HepG2 (cell line): ENCODE results near the gene MTHFD1L. TPM values are rescaled to one million over a fixed set of nuclear protein-coding genes. Genes with fewer than 3 reads are reported as not detected.

Source experiments
- ATAC-seq: fragments of 200-7000 bp; cut with Tn5 transposase; 3 replicates; pipeline ENCODE4 v1.9.1; 2020; ENCODE audit warnings: mild to moderate bottlenecking, moderate library complexity
- BruUV-seq: library from RNA; stranded (reverse); fragments of 400-500 nt; replicated peaks from 2 replicates; lab custom pipeline; 2021; lab: Mats Ljungman, UMichigan
- CTCF ChIA-PET: fragments of 300-600 bp; formaldehyde crosslinking; extraction: SDS; loops from one replicate; lab custom pipeline; 2021; ENCODE audit warnings: low total read pairs, inconsistent platforms, low intra/inter-chr PET ratio; lab: Yijun Ruan, JAX
- POLR2A ChIA-PET: fragments of 350-600 bp; sonication (Branson Sonifier 250); formaldehyde crosslinking; loops from one replicate; lab custom pipeline; 2020; ENCODE audit warnings: antibody characterized with exemption, inconsistent platforms; lab: Yijun Ruan, JAX
- DNase-seq: peaks from one replicate; pipeline ENCODE4 v3.0.0-alpha.2; 2015; ENCODE audit warnings: low spot score
- FAIRE-seq: peaks from 3 replicates; lab custom pipeline; 2011; peaks lifted over from hg19 to GRCh38; lab: Jason Lieb, UNC
- H2AFZ ChIP-seq: one replicate; pipeline ENCODE4 v1.6.1; 2011; ENCODE audit warnings: low read length, inconsistent platforms
- H3K27ac ChIP-seq: fragments of 300-600 bp; 3 replicates; pipeline ENCODE4 v1.8.0; 2011; ENCODE audit warnings: mixed run types, mild to moderate bottlenecking, mixed read lengths, low read length, inconsistent platforms; ENCODE audit not compliant: insufficient read depth; ENCODE audit errors: extremely low read length
- H3K27me3 ChIP-seq, 2 experiments: fragments of 200-600 bp in 1 of 2; 2 replicates in 1 of 2; 3 replicates in 1 of 2; pipeline versions ENCODE4 v1.6.0 to v1.8.0; 2011; ENCODE audit warnings: low read length in 2 of 2, mild to moderate bottlenecking in 2 of 2, moderate library complexity in 2 of 2, inconsistent platforms in 1 of 2; ENCODE audit not compliant: insufficient read depth in 2 of 2, control insufficient read depth in 1 of 2
- H3K36me3 ChIP-seq, 2 experiments: fragments of 200-600 bp in 1 of 2; replicated peaks in 1 of 2; 2 replicates in 1 of 2; 3 replicates in 1 of 2; pipeline versions ENCODE4 v1.5.1 to v1.8.0; 2011; ENCODE audit warnings: low read length in 2 of 2, inconsistent platforms in 1 of 2; ENCODE audit not compliant: insufficient read depth in 2 of 2, control insufficient read depth in 1 of 2
- H3K4me1 ChIP-seq: 2 replicates; pipeline ENCODE4 v1.5.1; 2012; ENCODE audit warnings: low read length, inconsistent platforms; ENCODE audit not compliant: insufficient read depth
- H3K4me2 ChIP-seq: 2 replicates; pipeline ENCODE4 v1.6.0; 2011; ENCODE audit warnings: low read depth, low read length, inconsistent platforms
- H3K4me3 ChIP-seq, 3 experiments: fragments of 200-600 bp in 1 of 3; sonication (generic), shearing (Covaris generic) in 1 of 3; replicated peaks in 1 of 3; 2 replicates each; pipeline ENCODE4 v1.5.1; 2011 to 2016; ENCODE audit warnings: low read length in 3 of 3, inconsistent platforms in 2 of 3, low read depth in 2 of 3, mild to moderate bottlenecking in 2 of 3, control low read depth in 1 of 3, mixed read lengths in 1 of 3; ENCODE audit not compliant: insufficient read depth in 1 of 3
- H3K79me2 ChIP-seq: one replicate; pipeline ENCODE4 v1.6.1; 2011; ENCODE audit warnings: low read length, inconsistent platforms; ENCODE audit not compliant: insufficient read depth
- H3K9ac ChIP-seq: 2 replicates; pipeline ENCODE4 v1.6.0; 2011; ENCODE audit warnings: mild to moderate bottlenecking, low read depth, low read length, inconsistent platforms; ENCODE audit not compliant: insufficient read depth
- H3K9me3 ChIP-seq: 2 replicates; pipeline ENCODE4 v1.5.1; 2012; ENCODE audit warnings: mild to moderate bottlenecking, low read length
- H4K20me1 ChIP-seq: 2 replicates; pipeline ENCODE4 v1.6.0; 2011; ENCODE audit warnings: inconsistent platforms, mild to moderate bottlenecking, low read length, moderate library complexity; ENCODE audit not compliant: insufficient read depth
- ARNTL ChIP-seq: sonication (generic); formaldehyde crosslinking; IDR thresholded peaks from 2 replicates; pipeline ENCODE4 v1.4.0; 2020; ENCODE audit warnings: mild to moderate bottlenecking, missing genetic modification reagents
- DNMT1 ChIP-seq: sonication (generic); formaldehyde crosslinking; IDR thresholded peaks from 2 replicates; pipeline ENCODE4 v1.5.1; 2020; ENCODE audit warnings: mild to moderate bottlenecking, missing genetic modification reagents
- GFI1 ChIP-seq: sonication (generic); formaldehyde crosslinking; IDR thresholded peaks from 2 replicates; pipeline ENCODE4 v1.5.0; 2020; ENCODE audit warnings: missing genetic modification reagents, mild to moderate bottlenecking, borderline replicate concordance
- MAFK ChIP-seq, 2 experiments: IDR thresholded peaks in 1 of 2; conservative IDR thresholded peaks in 1 of 2; 2 replicates each; pipeline ENCODE4 v1.6.1; 2011; ENCODE audit warnings: improper control_type of control experiment in 2 of 2, low read length in 2 of 2
- PLSCR1 ChIP-seq: sonication (generic); formaldehyde crosslinking; IDR thresholded peaks from 2 replicates; pipeline ENCODE4 v1.5.0; 2020; ENCODE audit warnings: missing genetic modification reagents, mild to moderate bottlenecking, borderline replicate concordance
- SALL2 ChIP-seq: sonication (generic); formaldehyde crosslinking; IDR thresholded peaks from 2 replicates; pipeline ENCODE4 v1.8.1; 2023; ENCODE audit warnings: mild to moderate bottlenecking, missing genetic modification reagents, inconsistent platforms
- ZBTB2 ChIP-seq: sonication (generic); formaldehyde crosslinking; IDR thresholded peaks from 2 replicates; pipeline ENCODE4 v1.8.0; 2022; ENCODE audit warnings: low read depth, missing genetic modification reagents
- ZNF430 ChIP-seq: sonication (generic); formaldehyde crosslinking; IDR thresholded peaks from 2 replicates; pipeline ENCODE4 v1.9.0; 2021; ENCODE audit warnings: mild to moderate bottlenecking, missing genetic modification reagents
- ZNF446 ChIP-seq: sonication (generic); formaldehyde crosslinking; IDR thresholded peaks from 2 replicates; pipeline ENCODE4 v1.5.0; 2020; ENCODE audit warnings: mild to moderate bottlenecking, missing genetic modification reagents
- ZNF558 ChIP-seq: sonication (generic); formaldehyde crosslinking; IDR thresholded peaks from 2 replicates; pipeline ENCODE4 v1.9.0; 2022; ENCODE audit warnings: mild to moderate bottlenecking, missing genetic modification reagents, borderline replicate concordance
- WGBS: methylation state at CpG from one replicate; pipeline ENCODE4 v1.1.6; 2017; ENCODE audit warnings: low lambda C conversion rate; 5-methylcytosine and 5-hydroxymethylcytosine counted together
- in situ Hi-C: cut with HindIII; loops from 2 replicates; pipeline ENCODE4 v1.10.0; 2017; ENCODE audit warnings: low pct_unique_long_range_greater_than_20kb; ENCODE audit not compliant: extremely low pct_ligation_motif_present
- intact Hi-C: fragments of 100-400 bp; cut with micrococcal nuclease; formaldehyde crosslinking; loops from one replicate; pipeline ENCODE4 v1.10.0; 2022; ENCODE audit not compliant: unreplicated experiment
- polyA plus RNA-seq, 8 experiments: library from polyadenylated mRNA; depleted of rRNA in 3 of 8; stranded (reverse) in 7 of 8; unstranded in 1 of 8; fragments of >200 nt; fragmentation: Illumina TruSeq in 4 of 8; extraction: Trizol in 4 of 8; gene quantifications; 2 replicates each; pipeline versions ENCODE4 v1.2.1 to v1.2.3, GENCODE V29; 2011 to 2016; ENCODE audit warnings: low read depth in 4 of 8, missing spikeins in 1 of 8, mixed read lengths in 1 of 8; ENCODE audit not compliant: insufficient read depth in 1 of 8
- total RNA-seq, 5 experiments: library from RNA; depleted of rRNA; stranded (reverse); fragments of >200 nt; fragmentation: Illumina TruSeq; extraction: Trizol; gene quantifications; 2 replicates each; pipeline ENCODE4 v1.2.3, GENCODE V29; 2016; ENCODE audit warnings: low read depth in 1 of 5
- TF ChIP-seq, protein P1 (sequence below): sonication (generic); formaldehyde crosslinking; IDR thresholded peaks from 2 replicates; pipeline ENCODE4 v1.4.0; 2020; ENCODE audit warnings: missing genetic modification reagents
- TF ChIP-seq, protein P2 (sequence below): IDR thresholded peaks from 2 replicates; pipeline ENCODE4 v1.6.1; 2016

Gene MTHFD1L
- total and polyA plus RNA-seq, 2 of the 13 experiments (the other 11 are each of a cell fraction or from before 2014, with no cell fraction given) = 24.0 to 39.6 TPM

DNA sequence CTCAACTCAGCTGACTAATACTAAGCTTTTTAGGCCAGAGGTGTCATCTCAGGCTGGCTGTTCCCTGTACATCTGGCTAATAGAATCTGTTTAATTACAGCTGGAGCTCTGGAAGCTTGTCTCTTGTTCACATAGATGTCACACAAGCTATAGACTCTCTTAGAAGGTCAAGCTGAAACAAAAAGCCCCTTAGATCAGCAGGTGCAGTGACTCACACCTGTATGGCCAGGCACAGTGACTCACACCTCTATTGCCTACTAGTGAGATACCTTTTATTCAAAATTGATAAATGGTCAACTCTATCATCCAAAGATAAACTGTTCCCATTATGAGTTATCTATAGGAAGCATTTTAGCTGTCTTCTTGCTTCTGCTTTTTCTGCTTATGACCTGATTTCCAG, 29.9 kb upstream of the MTHFD1L start (continued):
- TF ChIP-seq, protein P1, sequence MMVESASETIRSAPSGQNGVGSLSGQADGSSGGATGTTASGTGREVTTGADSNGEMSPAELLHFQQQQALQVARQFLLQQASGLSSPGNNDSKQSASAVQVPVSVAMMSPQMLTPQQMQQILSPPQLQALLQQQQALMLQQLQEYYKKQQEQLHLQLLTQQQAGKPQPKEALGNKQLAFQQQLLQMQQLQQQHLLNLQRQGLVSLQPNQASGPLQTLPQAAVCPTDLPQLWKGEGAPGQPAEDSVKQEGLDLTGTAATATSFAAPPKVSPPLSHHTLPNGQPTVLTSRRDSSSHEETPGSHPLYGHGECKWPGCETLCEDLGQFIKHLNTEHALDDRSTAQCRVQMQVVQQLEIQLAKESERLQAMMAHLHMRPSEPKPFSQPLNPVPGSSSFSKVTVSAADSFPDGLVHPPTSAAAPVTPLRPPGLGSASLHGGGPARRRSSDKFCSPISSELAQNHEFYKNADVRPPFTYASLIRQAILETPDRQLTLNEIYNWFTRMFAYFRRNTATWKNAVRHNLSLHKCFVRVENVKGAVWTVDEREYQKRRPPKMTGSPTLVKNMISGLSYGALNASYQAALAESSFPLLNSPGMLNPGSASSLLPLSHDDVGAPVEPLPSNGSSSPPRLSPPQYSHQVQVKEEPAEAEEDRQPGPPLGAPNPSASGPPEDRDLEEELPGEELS (CRISPR knock-in tag) = no peak
- TF ChIP-seq ARNTL (CRISPR knock-in tag) (no peak), ZBTB2 (CRISPR knock-in tag) (no peak), ZNF558 (no peak), GFI1 (CRISPR knock-in tag) (no peak), ZNF446 (no peak)

DNA sequence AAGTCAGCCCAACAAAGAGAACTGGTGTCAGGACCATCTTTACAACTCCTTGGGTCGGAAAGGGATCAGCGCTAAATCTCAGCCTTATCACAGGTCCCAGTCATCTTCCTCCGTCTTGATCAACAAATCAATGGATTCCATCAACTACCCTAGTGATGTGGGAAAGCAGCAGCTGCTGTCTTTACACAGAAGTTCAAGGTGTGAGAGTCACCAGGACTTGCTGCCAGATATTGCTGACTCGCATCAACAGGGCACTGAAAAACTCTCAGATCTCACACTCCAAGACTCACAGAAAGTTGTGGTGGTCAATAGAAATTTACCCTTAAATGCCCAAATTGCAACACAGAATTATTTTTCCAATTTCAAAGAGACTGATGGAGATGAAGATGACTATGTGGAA, 25.3 kb upstream of the MTHFD1L start:
- DNase-seq = no peak
- no peaks in the 10 kb centered on the region for H3K4me1 ChIP-seq
- H3K9ac ChIP-seq = no peak overlapping the region
- no peaks in the 10 kb centered on the region for H3K36me3 ChIP-seq
- H3K27me3 ChIP-seq = 0 out of 5 replicates have a peak, but pooled peaks cover 0 to 7% of the 10 kb centered on the region in 2 experiments
- no peaks in the 10 kb centered on the region for H4K20me1 ChIP-seq
- 53% methylated on average over 4 of the region's 4 CpGs for WGBS
- ChIA-PET CTCF (no interaction called here), POLR2A (no interaction called here)
- in situ Hi-C loops = no loop called here
- no peak for FAIRE-seq
- H3K4me3 ChIP-seq = no peak overlapping the region
- BruUV-seq = no TSS peak
- intact Hi-C loops = no loop called here
- H3K27ac ChIP-seq = no peak overlapping the region
- H2AFZ ChIP-seq = no peak overlapping the region
- H3K4me2 ChIP-seq = no peak overlapping the region
- no peak for ATAC-seq
- no peaks in the 10 kb centered on the region for H3K9me3 ChIP-seq
- no peak for TF ChIP-seq PLSCR1 (CRISPR knock-in tag)
- TF ChIP-seq MAFK (conservative IDR thresholded peaks at IDR 0.05 in 1 of 2, IDR thresholded peaks at IDR 0.05 in 1 of 2; ENCODE audit: low read length in 2 of 2) = peak in 1 of 2 experiments; percentile 19; a peak in 1 of 4 replicates
- TF ChIP-seq, protein P2, sequence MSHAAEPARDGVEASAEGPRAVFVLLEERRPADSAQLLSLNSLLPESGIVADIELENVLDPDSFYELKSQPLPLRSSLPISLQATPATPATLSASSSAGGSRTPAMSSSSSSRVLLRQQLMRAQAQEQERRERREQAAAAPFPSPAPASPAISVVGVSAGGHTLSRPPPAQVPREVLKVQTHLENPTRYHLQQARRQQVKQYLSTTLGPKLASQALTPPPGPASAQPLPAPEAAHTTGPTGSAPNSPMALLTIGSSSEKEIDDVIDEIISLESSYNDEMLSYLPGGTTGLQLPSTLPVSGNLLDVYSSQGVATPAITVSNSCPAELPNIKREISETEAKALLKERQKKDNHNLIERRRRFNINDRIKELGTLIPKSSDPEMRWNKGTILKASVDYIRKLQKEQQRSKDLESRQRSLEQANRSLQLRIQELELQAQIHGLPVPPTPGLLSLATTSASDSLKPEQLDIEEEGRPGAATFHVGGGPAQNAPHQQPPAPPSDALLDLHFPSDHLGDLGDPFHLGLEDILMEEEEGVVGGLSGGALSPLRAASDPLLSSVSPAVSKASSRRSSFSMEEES (CRISPR knock-in tag) = no peak
- no peak for TF ChIP-seq DNMT1 (CRISPR knock-in tag)
- no peak for TF ChIP-seq ZNF430 (CRISPR knock-in tag)
- no peak for TF ChIP-seq SALL2
- H3K79me2 ChIP-seq = no peaks in the 10 kb centered on the region
